GM06990 (cell line): Measurements from ENCODE around the gene SH3PXD2A.

ENCODE experiments used
- DNase-seq: peaks from one replicate; pipeline ENCODE4 v3.0.0-alpha.2; 2011; ENCODE audit not compliant: insufficient read length; ENCODE audit errors: extremely low read depth
- H3K27me3 ChIP-seq: replicated peaks from 2 replicates; pipeline ENCODE4 v1.6.0; 2011; ENCODE audit warnings: low read length; ENCODE audit not compliant: control insufficient read depth, insufficient read depth
- H3K36me3 ChIP-seq: 2 replicates; pipeline ENCODE4 v1.5.1; 2011; ENCODE audit warnings: low read length; ENCODE audit not compliant: control insufficient read depth, insufficient read depth
- H3K4me3 ChIP-seq: replicated peaks from 2 replicates; pipeline ENCODE4 v1.5.1; 2011; ENCODE audit warnings: low read depth, mild to moderate bottlenecking, control low read depth, low read length
- TF ChIP-seq, protein P1 (sequence below): IDR thresholded peaks from 2 replicates; pipeline ENCODE4 v1.5.1; 2011; ENCODE audit warnings: low read length, control low read depth, mild to moderate bottlenecking, inconsistent platforms; ENCODE audit not compliant: insufficient read depth, poor library complexity, severe bottlenecking

Gene SH3PXD2A

GRCh38 chr10:103824281-103824680 is 31.1 kb downstream of the SH3PXD2A start:
- H3K36me3 ChIP-seq: no peaks in the 10 kb centered on the region
- H3K4me3 ChIP-seq: no peak overlapping the region
- no peaks in the 10 kb centered on the region; the same call in 1 of the 2 replicates for H3K27me3 ChIP-seq
- DNase-seq: no peak
- TF ChIP-seq, protein P1, sequence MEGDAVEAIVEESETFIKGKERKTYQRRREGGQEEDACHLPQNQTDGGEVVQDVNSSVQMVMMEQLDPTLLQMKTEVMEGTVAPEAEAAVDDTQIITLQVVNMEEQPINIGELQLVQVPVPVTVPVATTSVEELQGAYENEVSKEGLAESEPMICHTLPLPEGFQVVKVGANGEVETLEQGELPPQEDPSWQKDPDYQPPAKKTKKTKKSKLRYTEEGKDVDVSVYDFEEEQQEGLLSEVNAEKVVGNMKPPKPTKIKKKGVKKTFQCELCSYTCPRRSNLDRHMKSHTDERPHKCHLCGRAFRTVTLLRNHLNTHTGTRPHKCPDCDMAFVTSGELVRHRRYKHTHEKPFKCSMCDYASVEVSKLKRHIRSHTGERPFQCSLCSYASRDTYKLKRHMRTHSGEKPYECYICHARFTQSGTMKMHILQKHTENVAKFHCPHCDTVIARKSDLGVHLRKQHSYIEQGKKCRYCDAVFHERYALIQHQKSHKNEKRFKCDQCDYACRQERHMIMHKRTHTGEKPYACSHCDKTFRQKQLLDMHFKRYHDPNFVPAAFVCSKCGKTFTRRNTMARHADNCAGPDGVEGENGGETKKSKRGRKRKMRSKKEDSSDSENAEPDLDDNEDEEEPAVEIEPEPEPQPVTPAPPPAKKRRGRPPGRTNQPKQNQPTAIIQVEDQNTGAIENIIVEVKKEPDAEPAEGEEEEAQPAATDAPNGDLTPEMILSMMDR: no peak

DNA sequence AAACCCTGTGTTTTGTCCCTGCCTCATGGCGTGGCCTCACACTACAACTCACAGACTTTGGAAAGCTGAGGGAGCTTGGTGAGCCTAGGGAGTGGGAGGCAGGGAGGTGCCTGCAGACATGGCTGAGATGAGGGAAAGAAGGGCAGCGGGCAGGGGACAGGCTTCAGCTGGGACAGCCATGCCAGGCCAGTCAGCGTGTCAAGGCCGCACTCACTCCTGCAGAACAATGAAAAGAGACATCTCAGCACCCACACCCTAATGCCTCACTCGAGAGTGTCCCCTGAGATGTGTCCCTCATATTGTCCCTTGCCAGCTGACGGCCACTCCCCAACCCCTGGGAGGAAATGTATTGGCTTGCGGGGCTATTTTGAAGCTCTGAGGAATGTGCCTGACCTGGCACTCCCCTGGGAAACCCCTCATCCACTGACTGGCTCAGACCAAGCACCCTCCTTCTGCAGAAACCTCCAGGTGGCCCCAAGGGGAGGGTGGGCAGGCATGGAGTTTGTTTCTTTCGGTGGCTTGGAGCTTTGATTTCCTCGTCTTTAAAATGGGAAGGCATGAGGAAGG is 31.6 kb downstream of the SH3PXD2A start:
- no peak for DNase-seq
- TF ChIP-seq, protein P1: no peak
- Histone ChIP-seq H3K27me3 (no peaks in the 10 kb centered on the region; the same call in 1 of the 2 replicates), H3K4me3 (no peak overlapping the region), H3K36me3 (no peaks in the 10 kb centered on the region)

DNA sequence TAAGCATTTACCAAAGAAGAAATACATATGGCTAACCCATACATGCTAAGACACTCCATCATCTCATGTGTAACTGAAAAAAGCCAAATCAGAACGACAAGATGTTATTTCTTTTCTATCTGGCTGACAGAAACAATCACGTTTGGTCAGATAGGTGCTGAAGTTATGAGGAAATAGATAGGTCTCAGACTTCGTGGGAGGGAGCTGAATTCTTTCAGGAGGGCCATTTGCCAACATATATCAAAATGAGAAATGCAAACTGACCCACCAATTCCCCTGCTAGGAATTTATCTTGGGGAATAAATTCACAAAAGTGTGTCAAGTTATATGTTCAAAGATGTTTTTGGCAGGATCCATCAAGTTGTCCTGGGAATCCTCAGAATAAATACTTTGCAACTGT is 32.6 kb downstream of the SH3PXD2A start:
- H3K36me3 ChIP-seq: no peaks in the 10 kb centered on the region
- no peak overlapping the region for H3K4me3 ChIP-seq
- no peaks in the 10 kb centered on the region; the same call in 1 of the 2 replicates for H3K27me3 ChIP-seq
- TF ChIP-seq, protein P1: no peak
- no peak for DNase-seq

- DNase-seq: no peak
- H3K4me3 ChIP-seq: no peak overlapping the region
- no peaks in the 10 kb centered on the region for H3K36me3 ChIP-seq
- TF ChIP-seq, protein P1: no peak
- no peaks in the 10 kb centered on the region; the same call in 1 of the 2 replicates for H3K27me3 ChIP-seq
Observed at GRCh38 chr10:103822107-103822716, 33.2 kb downstream of the SH3PXD2A start.

- Histone ChIP-seq H3K27me3 (no peaks in the 10 kb centered on the region; the same call in 1 of the 2 replicates), H3K4me3 (no peak overlapping the region), H3K36me3 (no peaks in the 10 kb centered on the region)
- no peak for DNase-seq
- TF ChIP-seq, protein P1: no peak
Observed at GRCh38 chr10:103820101-103821062, 35.0 kb downstream of the SH3PXD2A start.
